ENCODE data around the gene BRS3. TPM values are rescaled to one million over a fixed set of nuclear protein-coding genes. Genes with fewer than 3 reads are reported as not detected.
"Not testable (repeated sequence)": the region's sequence is repeated elsewhere in the genome, so short reads cannot be mapped to it uniquely, and the experiment has no call there.

BRS3 gene
- under 1 TPM; 0.06 to 0.10 (median 0.07) TPM for polyA plus RNA-seq (ENCODE audit: insufficient read length in 3 of 3)
- long read RNA-seq, donor 1: 0 reads
- long read RNA-seq, donor 2: 0 reads
- long read RNA-seq, donor 3: 0 reads
- long read RNA-seq, donor 4: 0 reads
- long read RNA-seq, donor 5: 0 reads
- long read RNA-seq, donor 6: 0 reads
- long read RNA-seq, donor 7: 0 reads
- long read RNA-seq, donor 8: 0 reads
- long read RNA-seq, donor 9: 0 reads
- long read RNA-seq, donor 10: 0 reads
- long read RNA-seq, donor 11: 0 reads
- long read RNA-seq, donor 12: 0 reads
- long read RNA-seq, donor 13: 0 reads
- long read RNA-seq, donor 14: 0 reads
- long read RNA-seq, donor 15: 0 reads
- long read RNA-seq, donor 16: 0 reads

- DNase-seq: no peak
Measured at GRCh38 chrX:136487647-136488046, at the start of gene BRS3. BRS3 (plus strand) TSS chrX:136487947; CDS start chrX:136488115, 168 bp downstream.

GRCh38 chrX:136438192-136438591 lies 49.6 kb upstream of the BRS3 start:
- DNase-seq: no peak

GRCh38 chrX:136445674-136446073 lies 42.1 kb upstream of the BRS3 start:
- DNase-seq: not testable (repeated sequence)

- DNase-seq: no peak
Measured at GRCh38 chrX:136446208-136446607, 41.5 kb upstream of the BRS3 start.

GRCh38 chrX:136447308-136447707 lies 40.4 kb upstream of the BRS3 start:
- no peak for DNase-seq

GRCh38 chrX:136447968-136448367 lies 39.8 kb upstream of the BRS3 start:
- no peak for DNase-seq

GRCh38 chrX:136450050-136450830 lies 37.5 kb upstream of the BRS3 start:
- no peak for DNase-seq

GRCh38 chrX:136452614-136453013 lies 35.1 kb upstream of the BRS3 start:
- no peak for DNase-seq

- DNase-seq: no peak
Measured at GRCh38 chrX:136453114-136453513, 34.6 kb upstream of the BRS3 start.

- no peak for DNase-seq
Measured at GRCh38 chrX:136453771-136454170, 34.0 kb upstream of the BRS3 start.

- no peak for DNase-seq
Measured at GRCh38 chrX:136456133-136456532, 31.6 kb upstream of the BRS3 start.

GRCh38 chrX:136457303-136457917 lies 30.3 kb upstream of the BRS3 start:
- DNase-seq: no peak

- no peak for DNase-seq
Measured at GRCh38 chrX:136464589-136464988, 23.2 kb upstream of the BRS3 start.

GRCh38 chrX:136467303-136467702 lies 20.4 kb upstream of the BRS3 start:
- DNase-seq: no peak

GRCh38 chrX:136468391-136469103 lies 19.2 kb upstream of the BRS3 start:
- DNase-seq: no peak

- no peak for DNase-seq
Measured at GRCh38 chrX:136473663-136474062, 14.1 kb upstream of the BRS3 start.

GRCh38 chrX:136475236-136475635 lies 12.5 kb upstream of the BRS3 start:
- DNase-seq: no peak

GRCh38 chrX:136476501-136476900 lies 11.2 kb upstream of the BRS3 start:
- no peak for DNase-seq

GRCh38 chrX:136477026-136477425 lies 10.7 kb upstream of the BRS3 start:
- no peak for DNase-seq

GRCh38 chrX:136480383-136480782 lies 7.4 kb upstream of the BRS3 start:
- peak; percentile 38 for DNase-seq

GRCh38 chrX:136488706-136489105 lies 959 bp downstream of the BRS3 start:
- DNase-seq: no peak

GRCh38 chrX:136491832-136492231 lies 4.1 kb downstream of the BRS3 start:
- no peak for DNase-seq
